ENCODE measurements around the gene MOGAT1. TPM values are rescaled to one million over a fixed set of nuclear protein-coding genes. Genes with fewer than 3 reads are reported as not detected.

MOGAT1 gene
- total and polyA plus RNA-seq, 2 of the 13 experiments (the other 11 are each of a cell fraction or from before 2014, with no cell fraction given): 0.98 to 4.3 TPM

DNA sequence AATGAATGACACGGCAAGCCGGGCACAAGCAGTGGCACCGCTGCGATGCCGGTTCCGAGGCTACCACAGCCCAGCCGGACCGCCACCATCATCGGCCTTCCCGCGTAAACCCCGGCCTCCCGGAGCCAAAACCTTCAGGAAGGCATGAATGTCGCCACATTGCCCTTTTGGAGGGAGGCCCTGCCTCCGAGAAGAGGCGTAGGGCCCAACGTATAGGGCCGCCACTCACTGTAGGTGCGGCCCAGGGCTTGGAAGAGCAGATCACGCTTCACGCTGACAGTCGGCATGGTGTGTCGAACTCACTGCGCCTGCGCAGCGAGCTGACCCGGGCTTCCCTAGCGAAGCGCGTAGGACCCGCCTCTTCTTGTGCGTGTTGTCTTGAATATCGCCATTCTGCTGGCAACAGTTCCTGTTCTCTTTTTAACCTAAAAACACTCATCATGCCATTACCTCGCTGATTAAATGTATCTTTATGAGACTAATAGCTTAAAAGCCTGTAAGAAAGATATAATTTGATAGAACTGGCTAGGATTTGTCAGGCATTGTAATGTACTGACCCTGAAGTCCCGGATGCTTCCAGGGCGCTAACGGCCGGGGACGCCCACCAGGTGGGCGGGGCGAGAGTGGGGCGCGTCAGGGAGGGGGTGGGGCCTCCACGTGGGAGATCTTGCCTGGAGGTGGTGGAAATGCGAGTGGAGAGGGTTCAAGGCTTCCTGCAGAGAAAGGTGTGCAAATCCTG is 15.5 kb upstream of the MOGAT1 start, which contains the start of gene FARSB (continued):
- TF ChIP-seq SIN3B (IDR thresholded peaks at IDR 0.05; ENCODE audit: low read length) (no peak), NR2F6 (IDR thresholded peaks at IDR 0.05) (no peak), NR2F6 (CRISPR knock-in tag; IDR thresholded peaks at IDR 0.05) (peak; percentile 3; the same call in 1 of the 2 replicates), ZNF841 (CRISPR knock-in tag; IDR thresholded peaks at IDR 0.05; ENCODE audit: borderline replicate concordance) (no peak), SMYD3 (CRISPR knock-in tag; IDR thresholded peaks at IDR 0.05) (peak; percentile 25; the same call in 1 of the 2 replicates), ZNF224 (CRISPR knock-in tag; IDR thresholded peaks at IDR 0.05) (no peak), ZNF749 (CRISPR knock-in tag; IDR thresholded peaks at IDR 0.05; ENCODE audit: borderline replicate concordance) (no peak; the same call in 1 of the 2 replicates), RARG (CRISPR knock-in tag; IDR thresholded peaks at IDR 0.05; ENCODE audit: low read depth) (no peak), ZNF260 (CRISPR knock-in tag; IDR thresholded peaks at IDR 0.05; ENCODE audit: borderline replicate concordance, low read depth) (no peak), NFKB2 (CRISPR knock-in tag; IDR thresholded peaks at IDR 0.05; ENCODE audit: borderline replicate concordance) (peak; percentile 95; the same call in 1 of the 2 replicates), HOXA5 (CRISPR knock-in tag; IDR thresholded peaks at IDR 0.05) (no peak), ZNF33B (CRISPR knock-in tag; IDR thresholded peaks at IDR 0.05) (peak; percentile 78; the same call in 1 of the 2 replicates), ARNT (IDR thresholded peaks at IDR 0.05) (no peak), SALL1 (CRISPR knock-in tag; IDR thresholded peaks at IDR 0.05) (peak; percentile 82), ZNF468 (CRISPR knock-in tag; IDR thresholded peaks at IDR 0.05) (no peak; the same call in 1 of the 2 replicates), ZNF546 (CRISPR knock-in tag; conservative IDR thresholded peaks at IDR 0.05) (0 out of 2 replicates have a peak, but pooled peaks have one; percentile 81), ZNF549 (CRISPR knock-in tag; IDR thresholded peaks at IDR 0.05) (no peak), SRSF1 (optimal IDR thresholded peaks at IDR 0.05; ENCODE audit: low read depth, low read length) (no peak), ZNF335 (CRISPR knock-in tag; IDR thresholded peaks at IDR 0.05) (peak; percentile 99), ONECUT2 (CRISPR knock-in tag; IDR thresholded peaks at IDR 0.05) (no peak)
- TF ChIP-seq, protein P1, sequence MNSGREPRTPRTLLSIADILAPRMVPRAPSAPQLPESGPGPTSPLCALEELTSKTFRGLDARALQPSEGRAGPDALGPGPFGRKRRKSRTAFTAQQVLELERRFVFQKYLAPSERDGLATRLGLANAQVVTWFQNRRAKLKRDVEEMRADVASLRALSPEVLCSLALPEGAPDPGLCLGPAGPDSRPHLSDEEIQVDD (CRISPR knock-in tag; IDR thresholded peaks at IDR 0.05; ENCODE audit: borderline replicate concordance): peak; percentile 85; the same call in 1 of the 2 replicates
- TF ChIP-seq, protein P2, sequence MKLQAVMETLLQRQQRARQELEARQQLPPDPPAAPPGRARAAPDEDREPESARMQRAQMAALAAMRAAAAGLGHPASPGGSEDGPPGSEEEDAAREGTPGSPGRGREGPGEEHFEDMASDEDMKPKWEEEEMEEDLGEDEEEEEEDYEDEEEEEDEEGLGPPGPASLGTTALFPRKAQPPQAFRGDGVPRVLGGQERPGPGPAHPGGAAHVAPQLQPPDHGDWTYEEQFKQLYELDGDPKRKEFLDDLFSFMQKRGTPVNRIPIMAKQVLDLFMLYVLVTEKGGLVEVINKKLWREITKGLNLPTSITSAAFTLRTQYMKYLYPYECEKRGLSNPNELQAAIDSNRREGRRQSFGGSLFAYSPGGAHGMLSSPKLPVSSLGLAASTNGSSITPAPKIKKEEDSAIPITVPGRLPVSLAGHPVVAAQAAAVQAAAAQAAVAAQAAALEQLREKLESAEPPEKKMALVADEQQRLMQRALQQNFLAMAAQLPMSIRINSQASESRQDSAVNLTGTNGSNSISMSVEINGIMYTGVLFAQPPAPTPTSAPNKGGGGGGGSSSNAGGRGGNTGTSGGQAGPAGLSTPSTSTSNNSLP (IDR thresholded peaks at IDR 0.05; ENCODE audit: low read depth, low read length): no peak
- TF ChIP-seq, protein P3, sequence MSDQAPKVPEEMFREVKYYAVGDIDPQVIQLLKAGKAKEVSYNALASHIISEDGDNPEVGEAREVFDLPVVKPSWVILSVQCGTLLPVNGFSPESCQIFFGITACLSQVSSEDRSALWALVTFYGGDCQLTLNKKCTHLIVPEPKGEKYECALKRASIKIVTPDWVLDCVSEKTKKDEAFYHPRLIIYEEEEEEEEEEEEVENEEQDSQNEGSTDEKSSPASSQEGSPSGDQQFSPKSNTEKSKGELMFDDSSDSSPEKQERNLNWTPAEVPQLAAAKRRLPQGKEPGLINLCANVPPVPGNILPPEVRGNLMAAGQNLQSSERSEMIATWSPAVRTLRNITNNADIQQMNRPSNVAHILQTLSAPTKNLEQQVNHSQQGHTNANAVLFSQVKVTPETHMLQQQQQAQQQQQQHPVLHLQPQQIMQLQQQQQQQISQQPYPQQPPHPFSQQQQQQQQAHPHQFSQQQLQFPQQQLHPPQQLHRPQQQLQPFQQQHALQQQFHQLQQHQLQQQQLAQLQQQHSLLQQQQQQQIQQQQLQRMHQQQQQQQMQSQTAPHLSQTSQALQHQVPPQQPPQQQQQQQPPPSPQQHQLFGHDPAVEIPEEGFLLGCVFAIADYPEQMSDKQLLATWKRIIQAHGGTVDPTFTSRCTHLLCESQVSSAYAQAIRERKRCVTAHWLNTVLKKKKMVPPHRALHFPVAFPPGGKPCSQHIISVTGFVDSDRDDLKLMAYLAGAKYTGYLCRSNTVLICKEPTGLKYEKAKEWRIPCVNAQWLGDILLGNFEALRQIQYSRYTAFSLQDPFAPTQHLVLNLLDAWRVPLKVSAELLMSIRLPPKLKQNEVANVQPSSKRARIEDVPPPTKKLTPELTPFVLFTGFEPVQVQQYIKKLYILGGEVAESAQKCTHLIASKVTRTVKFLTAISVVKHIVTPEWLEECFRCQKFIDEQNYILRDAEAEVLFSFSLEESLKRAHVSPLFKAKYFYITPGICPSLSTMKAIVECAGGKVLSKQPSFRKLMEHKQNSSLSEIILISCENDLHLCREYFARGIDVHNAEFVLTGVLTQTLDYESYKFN (CRISPR knock-in tag; conservative IDR thresholded peaks at IDR 0.05): peak; percentile 52
- TF ChIP-seq, protein P4, sequence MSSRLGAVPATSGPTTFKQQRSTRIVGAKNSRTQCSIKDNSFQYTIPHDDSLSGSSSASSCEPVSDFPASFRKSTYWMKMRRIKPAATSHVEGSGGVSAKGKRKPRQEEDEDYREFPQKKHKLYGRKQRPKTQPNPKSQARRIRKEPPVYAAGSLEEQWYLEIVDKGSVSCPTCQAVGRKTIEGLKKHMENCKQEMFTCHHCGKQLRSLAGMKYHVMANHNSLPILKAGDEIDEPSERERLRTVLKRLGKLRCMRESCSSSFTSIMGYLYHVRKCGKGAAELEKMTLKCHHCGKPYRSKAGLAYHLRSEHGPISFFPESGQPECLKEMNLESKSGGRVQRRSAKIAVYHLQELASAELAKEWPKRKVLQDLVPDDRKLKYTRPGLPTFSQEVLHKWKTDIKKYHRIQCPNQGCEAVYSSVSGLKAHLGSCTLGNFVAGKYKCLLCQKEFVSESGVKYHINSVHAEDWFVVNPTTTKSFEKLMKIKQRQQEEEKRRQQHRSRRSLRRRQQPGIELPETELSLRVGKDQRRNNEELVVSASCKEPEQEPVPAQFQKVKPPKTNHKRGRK (CRISPR knock-in tag; IDR thresholded peaks at IDR 0.05): no peak

Data from HepG2 (cell line).